Thoracic aorta (tissue), 2 donors: ENCODE results near the gene OCIAD2. TPM values are rescaled to one million over a fixed set of nuclear protein-coding genes. Genes with fewer than 3 reads are reported as not detected.
"Not testable (repeated sequence)": the region's sequence is repeated elsewhere in the genome, so short reads cannot be mapped to it uniquely, and the experiment has no call there.

Experiments
- ATAC-seq: fragments of 150-250 bp; one replicate; pipeline ENCODE4 v1.8.0; 2017; ENCODE audit warnings: low read depth; ENCODE audit not compliant: insufficient number of reproducible peaks, low FRiP score
- DNase-seq: peaks from one replicate; pipeline ENCODE4 v3.0.0-alpha.2; 2020; ENCODE audit warnings: low spot score
- H3K27ac ChIP-seq, 2 donors: fragments of 200-600 bp; sonication (generic); 1 replicate in 1 of 2; 2 replicates in 1 of 2; pipeline ENCODE4 v1.5.1; 2016; ENCODE audit warnings: mild to moderate bottlenecking in 2 of 2, moderate library complexity in 2 of 2
- H3K27me3 ChIP-seq: fragments of 200-600 bp; sonication (generic); replicated peaks from 2 replicates; pipeline ENCODE4 v1.6.0; 2016; ENCODE audit warnings: mild to moderate bottlenecking; ENCODE audit not compliant: insufficient read depth
- H3K36me3 ChIP-seq: fragments of 200-600 bp; sonication (generic); one replicate; pipeline ENCODE4 v1.5.1; 2016
- H3K4me1 ChIP-seq, 2 donors: fragments of 200-600 bp; sonication (generic); 1 replicate in 1 of 2; 2 replicates in 1 of 2; pipeline versions ENCODE4 v1.5.1 to v1.6.0; 2016; ENCODE audit warnings: low read depth in 2 of 2, mild to moderate bottlenecking in 1 of 2; ENCODE audit not compliant: control insufficient read depth in 1 of 2
- H3K4me3 ChIP-seq: fragments of 200-600 bp; sonication (generic); 2 replicates; pipeline ENCODE4 v1.5.1; 2016; ENCODE audit warnings: mild to moderate bottlenecking
- H3K9me3 ChIP-seq: fragments of 200-600 bp; sonication (generic); 2 replicates; pipeline ENCODE4 v1.5.1; 2016
- total RNA-seq, 2 donors: library from RNA; depleted of rRNA; stranded (reverse); fragments of >200 nt; gene quantifications; one replicate each; pipeline versions ENCODE4 v1.1.0 to v1.2.3, GENCODE V29; 2016
- TF ChIP-seq, protein P1 (sequence below): fragments of 200-600 bp; sonication (generic); IDR thresholded peaks from one replicate; pipeline ENCODE4 v1.5.1; 2019; ENCODE audit warnings: antibody characterized with exemption

Gene OCIAD2
- total RNA-seq, 2 donors from 2014 or later, result 3.2 to 6.6 TPM

DNA sequence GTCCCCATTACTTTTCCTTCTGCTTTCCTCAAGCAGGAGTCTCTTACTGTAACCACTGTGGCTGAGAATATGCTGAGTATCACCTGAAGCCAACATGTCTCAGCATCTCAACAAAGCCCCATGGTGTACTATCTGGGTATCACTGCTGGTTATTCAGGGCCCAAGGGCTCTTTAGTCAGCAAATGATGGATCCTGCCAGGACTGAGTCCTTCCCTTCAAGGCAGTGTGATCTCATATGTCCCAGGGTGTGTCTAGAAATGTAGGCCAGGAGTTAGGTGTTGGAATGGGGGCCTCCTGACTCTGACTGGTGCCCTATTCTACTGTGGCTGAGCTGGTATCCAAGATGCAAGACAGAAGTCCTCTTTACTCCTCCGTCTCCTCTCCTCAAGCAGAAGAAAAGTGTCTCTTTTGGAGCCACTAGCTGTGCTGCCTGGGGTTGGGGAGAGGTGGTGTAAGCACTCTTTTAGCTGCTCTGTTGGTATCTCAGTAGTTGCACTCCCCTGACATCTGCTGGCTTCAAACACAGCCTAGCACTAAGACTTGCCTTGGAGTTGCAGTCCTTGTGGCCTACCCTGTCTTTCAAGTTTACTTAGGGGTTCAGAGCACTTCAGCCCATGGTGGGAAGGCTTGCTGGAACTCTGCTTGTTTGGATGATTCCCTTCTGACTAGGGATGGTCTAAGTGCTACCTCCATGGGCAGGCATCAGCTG, 28.6 kb downstream of the OCIAD2 start:
- H3K36me3 ChIP-seq, result no peaks in the 10 kb centered on the region
- no peak for DNase-seq
- no peaks in the 10 kb centered on the region for H3K4me1 ChIP-seq
- H3K27ac ChIP-seq, result no peak overlapping the region
- no peaks in the 10 kb centered on the region for H3K27me3 ChIP-seq
- H3K4me3 ChIP-seq, result no peak overlapping the region
- H3K9me3 ChIP-seq, result no peaks in the 10 kb centered on the region
- TF ChIP-seq, protein P1, sequence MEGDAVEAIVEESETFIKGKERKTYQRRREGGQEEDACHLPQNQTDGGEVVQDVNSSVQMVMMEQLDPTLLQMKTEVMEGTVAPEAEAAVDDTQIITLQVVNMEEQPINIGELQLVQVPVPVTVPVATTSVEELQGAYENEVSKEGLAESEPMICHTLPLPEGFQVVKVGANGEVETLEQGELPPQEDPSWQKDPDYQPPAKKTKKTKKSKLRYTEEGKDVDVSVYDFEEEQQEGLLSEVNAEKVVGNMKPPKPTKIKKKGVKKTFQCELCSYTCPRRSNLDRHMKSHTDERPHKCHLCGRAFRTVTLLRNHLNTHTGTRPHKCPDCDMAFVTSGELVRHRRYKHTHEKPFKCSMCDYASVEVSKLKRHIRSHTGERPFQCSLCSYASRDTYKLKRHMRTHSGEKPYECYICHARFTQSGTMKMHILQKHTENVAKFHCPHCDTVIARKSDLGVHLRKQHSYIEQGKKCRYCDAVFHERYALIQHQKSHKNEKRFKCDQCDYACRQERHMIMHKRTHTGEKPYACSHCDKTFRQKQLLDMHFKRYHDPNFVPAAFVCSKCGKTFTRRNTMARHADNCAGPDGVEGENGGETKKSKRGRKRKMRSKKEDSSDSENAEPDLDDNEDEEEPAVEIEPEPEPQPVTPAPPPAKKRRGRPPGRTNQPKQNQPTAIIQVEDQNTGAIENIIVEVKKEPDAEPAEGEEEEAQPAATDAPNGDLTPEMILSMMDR, result no peak
- ATAC-seq, result no peak

DNA sequence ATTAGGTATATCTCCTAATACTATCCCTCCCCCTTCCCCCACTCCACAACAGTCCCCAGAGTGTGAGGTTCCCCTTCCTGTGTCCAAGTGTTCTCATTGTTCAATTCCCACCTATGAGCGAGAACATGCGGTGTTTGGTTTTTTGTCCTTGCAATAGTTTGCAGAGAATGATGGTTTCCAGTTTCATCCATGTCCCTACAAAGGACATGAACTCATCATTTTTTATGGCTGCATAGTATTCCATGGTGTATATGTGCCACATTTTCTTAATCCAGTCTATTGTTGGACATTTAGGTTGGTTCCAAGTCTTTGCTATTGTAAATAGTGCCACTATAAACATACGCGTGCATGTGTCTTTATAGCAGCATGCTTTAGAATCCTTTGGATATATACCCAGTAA, 41.9 kb downstream of the OCIAD2 start:
- not testable (repeated sequence) for ATAC-seq, H3K4me3 ChIP-seq, H3K4me1 ChIP-seq, H3K9me3 ChIP-seq, DNase-seq, H3K36me3 ChIP-seq, H3K27ac ChIP-seq, H3K27me3 ChIP-seq

DNA sequence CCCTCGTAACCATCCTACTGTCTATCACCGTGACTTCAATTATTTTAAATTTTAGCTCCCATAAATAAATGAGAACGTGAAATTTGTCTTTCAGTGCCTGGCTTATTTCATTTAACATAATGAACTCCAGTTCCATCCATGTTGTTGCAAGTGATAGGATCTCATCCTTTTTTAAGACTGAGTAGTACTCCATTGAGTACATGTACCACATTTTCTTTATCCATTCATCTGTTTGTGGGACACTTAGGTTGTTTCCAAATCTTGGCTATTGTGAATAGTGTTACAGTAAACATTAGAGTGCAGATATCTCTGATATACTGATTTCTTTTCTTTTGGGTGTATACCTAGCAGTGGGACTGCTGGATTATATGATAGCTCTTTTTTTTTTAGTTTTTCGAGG, 42.8 kb downstream of the OCIAD2 start:
- no peak for ATAC-seq

DNA sequence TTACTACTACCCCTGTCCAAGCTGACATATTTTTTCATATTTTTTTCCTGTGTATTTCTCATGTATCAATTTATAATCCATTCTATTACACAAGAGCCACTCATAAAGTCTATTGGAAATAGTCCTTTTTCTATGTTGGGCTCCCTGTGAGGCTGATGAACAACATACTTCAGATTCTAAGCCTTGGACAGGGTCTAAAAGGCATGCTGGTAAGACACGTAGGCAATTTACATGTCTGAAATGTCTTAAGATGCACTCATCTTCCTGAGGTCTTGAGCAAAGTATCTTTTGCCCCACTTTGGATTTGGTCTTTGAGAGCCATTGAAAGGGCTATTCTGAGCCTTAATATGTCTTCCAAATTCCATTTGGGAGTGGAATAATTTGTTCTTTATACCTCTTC, 43.9 kb downstream of the OCIAD2 start:
- Histone ChIP-seq H3K36me3 (peaks cover under 1% of the 10 kb centered on the region), H3K27me3 (no peaks in the 10 kb centered on the region), H3K4me1 (no peaks in the 10 kb centered on the region), H3K27ac (no peak overlapping the region), H3K9me3 (peaks cover 5% of the 10 kb centered on the region), H3K4me3 (no peak overlapping the region)
- no peak for DNase-seq
- no peak for ATAC-seq
- TF ChIP-seq, protein P1, result no peak

More for the DNA sequence above, 42.8 kb downstream of the OCIAD2 start:
- Histone ChIP-seq H3K4me3 (no peak overlapping the region), H3K36me3 (no peaks in the 10 kb centered on the region), H3K9me3 (peaks cover 5% of the 10 kb centered on the region), H3K4me1 (no peaks in the 10 kb centered on the region), H3K27me3 (no peaks in the 10 kb centered on the region), H3K27ac (no peak overlapping the region)
- DNase-seq, result no peak
- TF ChIP-seq, protein P1, result no peak

DNA sequence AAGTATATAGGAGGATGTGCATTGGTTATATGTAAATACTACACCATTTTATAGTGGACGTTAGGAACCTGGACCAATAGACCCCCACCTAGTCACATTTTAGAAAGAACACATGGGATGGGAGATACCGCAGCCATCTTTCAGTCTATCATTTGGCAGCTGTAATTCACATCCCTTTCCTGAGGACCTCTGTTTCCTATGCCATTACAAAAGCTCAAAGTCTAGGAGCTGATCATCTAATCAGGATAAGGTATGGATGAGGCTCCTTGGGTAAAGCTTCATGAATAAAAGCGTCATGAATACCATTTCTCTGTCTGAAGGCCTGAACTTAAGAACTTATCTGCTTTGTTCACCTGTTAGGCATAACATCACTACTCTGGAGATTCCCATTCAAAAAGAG, 44.5 kb downstream of the OCIAD2 start:
- H3K27ac ChIP-seq, result no peak overlapping the region
- ATAC-seq (no peak), DNase-seq (no peak)
- H3K4me1 ChIP-seq, result no peaks in the 10 kb centered on the region
- TF ChIP-seq, protein P1, result no peak
- peaks cover 3% of the 10 kb centered on the region for H3K36me3 ChIP-seq
- H3K4me3 ChIP-seq, result no peak overlapping the region
- H3K27me3 ChIP-seq, result no peaks in the 10 kb centered on the region
- H3K9me3 ChIP-seq, result peaks cover 5% of the 10 kb centered on the region

DNA sequence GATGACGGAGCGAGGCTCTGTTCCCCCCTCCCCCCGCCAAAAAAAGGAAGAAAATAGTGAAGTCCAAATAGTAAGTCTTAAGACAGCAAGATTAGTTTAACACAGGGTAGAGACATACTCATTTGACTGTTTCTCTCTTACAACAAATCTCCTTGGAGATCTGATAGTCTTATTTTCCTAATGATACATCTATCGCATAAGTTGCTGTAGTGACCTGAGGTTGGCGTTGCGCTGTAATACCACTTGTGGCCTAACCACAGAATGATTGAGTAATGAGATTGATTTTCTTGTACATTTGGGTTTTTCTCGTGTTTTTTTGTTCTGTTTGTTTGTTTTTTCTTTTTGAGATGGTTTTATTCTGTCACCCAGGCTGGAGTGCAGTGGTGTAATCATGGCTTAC, 48.4 kb downstream of the OCIAD2 start:
- Histone ChIP-seq H3K4me3 (no peak overlapping the region), H3K4me1 (no peaks in the 10 kb centered on the region), H3K36me3 (peaks cover 3% of the 10 kb centered on the region), H3K27me3 (no peaks in the 10 kb centered on the region), H3K9me3 (no peaks in the 10 kb centered on the region), H3K27ac (no peak overlapping the region)
- ATAC-seq (no peak), DNase-seq (no peak)
- TF ChIP-seq, protein P1, result no peak
